Calu3 (cell line): ENCODE data around the gene GPR31. TPM values are rescaled to one million over a fixed set of nuclear protein-coding genes. Genes with fewer than 3 reads are reported as not detected.

Source experiments
- BruUV-seq: library from RNA; stranded (reverse); fragments of 400-500 nt; replicated peaks from 2 replicates; lab custom pipeline; 2021; lab: Mats Ljungman, UMichigan
- CTCF ChIA-PET: fragments of 300-600 bp; sonication (Branson Sonifier 250); formaldehyde crosslinking; loops from one replicate; lab custom pipeline; 2022; ENCODE audit warnings: antibody characterized with exemption; lab: Charles Lee
- DNase-seq: peaks from one replicate; pipeline ENCODE4 v3.0.0; 2022
- H3K27ac Mint-ChIP-seq: one replicate; pipeline ENCODE4 v1.8.0; 2022; ENCODE audit warnings: mixed read lengths; ENCODE audit not compliant: unreplicated experiment
- H3K27me3 Mint-ChIP-seq: one replicate; pipeline ENCODE4 v1.8.0; 2022; ENCODE audit warnings: mixed read lengths; ENCODE audit not compliant: unreplicated experiment
- H3K36me3 Mint-ChIP-seq: one replicate; pipeline ENCODE4 v1.8.0; 2022; ENCODE audit warnings: mild to moderate bottlenecking, moderate library complexity, mixed read lengths; ENCODE audit not compliant: insufficient read depth, unreplicated experiment
- H3K4me1 Mint-ChIP-seq: one replicate; pipeline ENCODE4 v1.8.0; 2022; ENCODE audit warnings: mild to moderate bottlenecking, low read depth, mixed read lengths; ENCODE audit not compliant: unreplicated experiment
- H3K4me3 Mint-ChIP-seq: one replicate; pipeline ENCODE4 v1.8.0; 2022; ENCODE audit warnings: mild to moderate bottlenecking, low read depth, moderate library complexity, mixed read lengths; ENCODE audit not compliant: unreplicated experiment
- H3K9me3 Mint-ChIP-seq: one replicate; pipeline ENCODE4 v1.8.0; 2022; ENCODE audit warnings: low read depth, mixed read lengths; ENCODE audit not compliant: unreplicated experiment
- CTCF ChIP-seq: fragments of 200-600 bp; IDR thresholded peaks from one replicate; pipeline ENCODE4 v1.8.0; 2022; ENCODE audit warnings: antibody characterized with exemption; ENCODE audit not compliant: unreplicated experiment
- intact Hi-C: fragments of 100-400 bp; cut with micrococcal nuclease; formaldehyde crosslinking; loops from one replicate; pipeline ENCODE4 v1.10.0; 2022; ENCODE audit not compliant: unreplicated experiment
- total RNA-seq: library from RNA; stranded (reverse); gene quantifications from 2 replicates; pipeline ENCODE4 v1.2.3, GENCODE V29; 2022

The GPR31 gene
- total RNA-seq, 1 experiment from 2014 or later = not detected

- intact Hi-C loops = no loop called here
- H3K4me3 Mint-ChIP-seq = no peak overlapping the region
- H3K27ac Mint-ChIP-seq = no peak overlapping the region
- peaks cover 69% of the 10 kb centered on the region for H3K27me3 Mint-ChIP-seq
- CTCF ChIA-PET = no interaction called here
- H3K4me1 Mint-ChIP-seq = no peaks in the 10 kb centered on the region
- TF ChIP-seq CTCF = no peak
- BruUV-seq = no TSS peak
- no peaks in the 10 kb centered on the region for H3K36me3 Mint-ChIP-seq
- H3K9me3 Mint-ChIP-seq = no peaks in the 10 kb centered on the region
- DNase-seq = no peak
These were observed 4.2 kb upstream of the GPR31 start for GRCh38 chr6:167161851-167162467.

GRCh38 chr6:167157414-167157813 lies 366 bp downstream of the GPR31 start:
- Mint-ChIP-seq H3K4me1 (no peaks in the 10 kb centered on the region), H3K4me3 (no peak overlapping the region), H3K27ac (no peak overlapping the region), H3K27me3 (peaks cover 80% of the 10 kb centered on the region), H3K36me3 (no peaks in the 10 kb centered on the region), H3K9me3 (no peaks in the 10 kb centered on the region)
- CTCF ChIA-PET = no interaction called here
- intact Hi-C loops = no loop called here
- BruUV-seq = no TSS peak
- TF ChIP-seq CTCF = no peak
- no peak for DNase-seq

- no peak overlapping the region for H3K4me3 Mint-ChIP-seq
- no peaks in the 10 kb centered on the region for H3K4me1 Mint-ChIP-seq
- no TSS peak for BruUV-seq
- no peak overlapping the region for H3K27ac Mint-ChIP-seq
- H3K9me3 Mint-ChIP-seq = no peaks in the 10 kb centered on the region
- H3K27me3 Mint-ChIP-seq = peaks cover 92% of the 10 kb centered on the region
- intact Hi-C loops = no loop called here
- no peak for DNase-seq
- no peak for TF ChIP-seq CTCF
- H3K36me3 Mint-ChIP-seq = no peaks in the 10 kb centered on the region
- CTCF ChIA-PET = no interaction called here
These were observed 2.9 kb downstream of the GPR31 start for GRCh38 chr6:167154895-167155294.

GRCh38 chr6:167154291-167154690 lies 3.5 kb downstream of the GPR31 start:
- TF ChIP-seq CTCF = no peak

More at GRCh38 chr6:167154291-167154690, 3.5 kb downstream of the GPR31 start:
- no peak for DNase-seq
- CTCF ChIA-PET = no interaction called here
- Mint-ChIP-seq H3K36me3 (no peaks in the 10 kb centered on the region), H3K4me1 (no peaks in the 10 kb centered on the region), H3K9me3 (no peaks in the 10 kb centered on the region), H3K27ac (no peak overlapping the region), H3K4me3 (no peak overlapping the region), H3K27me3 (peaks cover 92% of the 10 kb centered on the region)
- no TSS peak for BruUV-seq
- intact Hi-C loops = no loop called here
